ENCODE measurements around the gene DMWD.

DMWD gene

GRCh38 chr19:45792470-45793177 lies at the start of gene DMWD:
Gene DMWD (minus strand): TSS chr19:45792845. CDS start chr19:45792756, 89 bp downstream.
- peak; percentile 91 to 92 for DNase-seq

- DNase-seq = no peak
Measured at GRCh38 chr19:45842198-45842597, 49.6 kb upstream of the DMWD start.

GRCh38 chr19:45834970-45835369 lies 42.3 kb upstream of the DMWD start:
- DNase-seq = no peak

GRCh38 chr19:45828945-45829344 lies 36.3 kb upstream of the DMWD start:
- DNase-seq = no peak

GRCh38 chr19:45828523-45828922 lies 35.9 kb upstream of the DMWD start:
- DNase-seq = no peak

- DNase-seq = no peak
Measured at GRCh38 chr19:45827459-45828093, 34.9 kb upstream of the DMWD start.

GRCh38 chr19:45826934-45827333 lies 34.3 kb upstream of the DMWD start:
- no peak for DNase-seq

- no peak for DNase-seq
Measured at GRCh38 chr19:45825917-45826893, 33.6 kb upstream of the DMWD start.

- no peak for DNase-seq
Measured at GRCh38 chr19:45825263-45825605, 32.6 kb upstream of the DMWD start.

GRCh38 chr19:45824531-45825262 lies 32.1 kb upstream of the DMWD start:
- no peak for DNase-seq

GRCh38 chr19:45824041-45824471 lies 31.4 kb upstream of the DMWD start:
- DNase-seq = no peak

- no peak for DNase-seq
Measured at GRCh38 chr19:45823182-45823581, 30.5 kb upstream of the DMWD start.

- DNase-seq = no peak
Measured at GRCh38 chr19:45822716-45823115, 30.1 kb upstream of the DMWD start.

- DNase-seq = no peak
Measured at GRCh38 chr19:45821570-45821969, 28.9 kb upstream of the DMWD start.

- DNase-seq = no peak
Measured at GRCh38 chr19:45821103-45821521, 28.5 kb upstream of the DMWD start.

GRCh38 chr19:45820413-45821102 lies 27.9 kb upstream of the DMWD start:
- DNase-seq = no peak

- DNase-seq = no peak
Measured at GRCh38 chr19:45819769-45820168, 27.1 kb upstream of the DMWD start.

GRCh38 chr19:45817725-45818301 lies 25.2 kb upstream of the DMWD start:
- DNase-seq = no peak

GRCh38 chr19:45817010-45817724 lies 24.5 kb upstream of the DMWD start:
- peak; percentile 83 to 91 for DNase-seq

GRCh38 chr19:45816236-45817009 lies 23.8 kb upstream of the DMWD start:
- DNase-seq = no peak
